Hindlimb muscle (tissue), 1 donor: Measurements from ENCODE around the gene ADGRE3. TPM values are rescaled to one million over a fixed set of nuclear protein-coding genes. Genes with fewer than 3 reads are reported as not detected.
"Not testable (repeated sequence)": the region's sequence is repeated elsewhere in the genome, so short reads cannot be mapped to it uniquely, and the experiment has no call there.

ENCODE experiments used
- DNase-seq: peaks from one replicate; pipeline ENCODE4 v3.0.0-alpha.2; 2013
- polyA plus RNA-seq: library from polyadenylated mRNA; unstranded; fragments of 120-200 nt; gene quantifications from one replicate; pipeline ENCODE4 v1.2.1, GENCODE V29; 2013; ENCODE audit not compliant: insufficient read length

Gene ADGRE3
- polyA plus RNA-seq, 1 donor, result not detected

DNA sequence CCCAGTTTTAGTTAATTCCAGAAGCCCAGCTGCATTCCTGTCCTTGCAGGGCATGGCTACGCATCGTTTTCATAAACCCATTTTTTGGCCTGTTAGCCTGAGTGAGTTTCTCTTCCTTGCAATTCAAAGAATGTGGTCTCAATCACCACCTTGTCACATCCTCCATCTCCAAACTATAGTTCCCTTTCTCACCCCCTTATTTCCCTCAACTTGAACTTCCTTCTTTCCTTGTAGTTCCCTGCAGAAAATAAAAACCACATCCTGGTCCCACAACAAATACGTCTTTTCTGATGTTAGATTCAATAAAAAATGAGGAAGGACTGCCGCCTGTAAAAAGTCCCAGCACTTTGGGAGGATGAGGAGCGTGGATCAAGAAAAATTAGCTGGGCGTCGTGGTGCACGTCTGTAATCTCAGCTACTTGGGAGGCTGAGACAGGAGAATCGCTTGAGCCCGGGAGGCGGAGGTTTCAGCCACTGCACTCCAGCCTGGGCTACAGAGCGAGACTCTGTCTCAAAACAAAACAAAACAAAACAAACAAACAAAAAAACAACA, 13.2 kb downstream of the ADGRE3 start:
- peak; percentile 1 for DNase-seq

DNA sequence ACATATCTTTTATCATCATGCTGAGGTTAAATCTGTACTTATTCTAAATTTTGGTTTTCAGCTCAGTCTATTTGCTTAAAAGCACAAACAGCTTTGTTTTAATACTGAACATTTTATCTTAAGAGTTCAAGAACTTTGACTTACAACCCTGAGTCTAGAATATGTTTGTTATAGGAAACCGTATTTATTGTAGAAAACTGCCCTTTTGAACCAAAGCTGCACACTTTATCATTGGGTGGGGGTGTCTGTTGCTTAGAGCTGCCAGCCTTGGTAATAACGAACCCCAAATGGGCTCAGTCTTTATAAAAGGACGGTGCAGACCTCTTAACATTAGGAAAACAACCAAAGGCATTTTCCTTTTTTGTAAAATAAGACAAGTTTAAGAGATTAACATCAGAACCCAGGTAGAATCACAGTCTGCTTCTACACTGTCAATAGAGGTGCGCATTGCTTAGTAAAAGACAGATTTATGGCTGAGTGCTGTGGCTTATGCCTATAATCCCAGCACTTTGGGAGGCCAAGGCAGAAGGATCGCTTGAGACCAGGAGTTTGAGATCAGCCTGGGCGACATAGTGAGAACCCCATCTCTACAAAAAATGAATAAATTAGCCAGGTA, 14.7 kb downstream of the ADGRE3 start:
- no peak for DNase-seq

DNA sequence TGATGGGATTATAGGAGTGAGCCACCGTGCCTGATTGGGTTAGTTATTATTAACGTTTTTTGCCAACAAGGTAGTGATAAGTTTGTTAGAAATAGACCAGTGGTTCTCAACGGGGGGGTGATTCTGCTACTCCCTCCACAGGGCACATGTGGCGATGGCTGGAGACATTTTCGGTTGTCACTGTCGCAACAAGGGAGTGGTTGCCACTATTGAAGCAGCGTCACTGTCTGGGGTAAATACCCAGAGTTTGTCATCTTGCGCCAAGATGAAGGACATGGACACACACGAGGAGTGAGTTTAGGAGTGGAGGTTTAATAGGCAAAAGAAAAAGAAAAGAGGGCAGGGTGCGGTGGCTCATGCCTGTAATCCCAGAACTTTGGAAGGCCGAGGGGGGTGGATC, 18.9 kb downstream of the ADGRE3 start:
- no peak for DNase-seq

DNA sequence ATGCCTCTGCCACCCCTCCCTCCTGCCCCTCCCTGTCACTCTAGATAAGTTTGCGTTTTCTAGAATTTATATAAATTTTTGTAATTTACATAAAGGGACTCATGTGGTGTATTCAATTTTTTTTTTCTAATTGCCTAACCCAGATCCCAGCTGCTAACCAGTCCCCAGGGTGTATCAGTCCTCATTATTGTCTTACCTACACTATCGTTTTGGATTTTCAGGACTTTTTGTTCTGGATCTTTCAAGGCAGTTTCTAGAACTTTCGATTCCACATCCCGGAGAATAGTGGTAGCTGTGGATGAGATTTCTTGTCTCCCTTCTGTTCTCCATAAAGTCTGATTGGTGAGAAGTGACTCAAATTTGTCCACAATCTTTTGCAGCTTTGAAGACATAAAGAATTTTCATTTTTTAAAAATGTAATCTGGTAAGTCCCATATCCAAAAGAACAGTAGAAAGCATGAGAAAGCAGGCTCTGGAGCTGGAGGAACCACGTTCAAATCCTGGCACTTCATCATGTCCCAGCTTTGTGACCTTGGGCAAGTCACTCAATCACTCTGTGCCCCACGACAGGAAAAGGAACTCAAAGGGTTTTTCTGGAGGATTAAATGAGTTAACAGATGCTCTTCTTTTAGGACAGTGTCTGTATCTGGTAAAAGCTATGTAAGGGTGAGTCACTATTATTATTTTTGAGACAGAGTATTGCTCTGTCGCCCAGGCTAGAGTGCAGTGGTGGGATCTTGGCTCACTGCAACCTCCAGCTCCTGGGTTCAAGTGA, 19.7 kb downstream of the ADGRE3 start:
- no peak for DNase-seq

DNA sequence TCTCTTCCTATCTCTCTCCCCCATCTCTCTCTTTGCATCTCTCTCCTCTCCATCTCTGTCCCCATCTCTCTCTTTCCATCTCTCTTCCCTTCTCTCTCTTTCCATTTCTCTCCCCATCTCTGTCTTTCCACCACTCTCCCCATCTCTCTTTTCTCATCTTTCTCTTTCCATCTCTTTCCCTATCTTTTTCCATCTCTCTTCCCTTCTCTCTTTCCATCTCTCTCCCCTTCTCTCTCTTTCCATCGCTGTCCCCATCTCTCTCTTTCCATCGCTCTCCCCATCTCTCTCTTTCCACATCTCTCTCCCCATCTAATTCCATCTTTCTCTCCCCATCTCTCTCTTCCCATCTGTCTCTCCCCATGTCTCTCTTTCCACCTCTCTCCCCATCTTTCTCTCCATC, 24.5 kb downstream of the ADGRE3 start:
- no peak for DNase-seq

DNA sequence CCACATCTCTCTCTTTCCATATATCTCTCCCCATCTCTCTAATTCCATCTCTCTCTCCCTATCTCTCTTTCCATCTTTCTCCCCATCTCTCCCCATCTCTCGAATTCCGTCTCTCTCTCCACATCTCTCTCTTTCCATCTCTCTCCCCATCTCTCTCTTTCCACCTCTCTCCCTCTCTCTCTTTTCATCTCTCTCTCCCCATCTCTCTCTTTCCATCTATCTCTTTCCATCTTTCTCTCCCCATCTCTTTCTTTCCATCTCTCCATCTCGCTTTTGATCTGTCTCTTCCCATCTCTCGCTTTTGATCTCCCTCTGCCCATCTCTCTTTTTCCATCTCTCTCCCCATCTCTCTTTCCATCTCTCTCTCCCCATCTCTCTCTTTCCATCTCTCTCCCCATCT, 25.6 kb downstream of the ADGRE3 start:
- no peak for DNase-seq

GRCh38 chr19:14648506-14648905, 26.1 kb downstream of the ADGRE3 start:
- DNase-seq, result no peak

DNA sequence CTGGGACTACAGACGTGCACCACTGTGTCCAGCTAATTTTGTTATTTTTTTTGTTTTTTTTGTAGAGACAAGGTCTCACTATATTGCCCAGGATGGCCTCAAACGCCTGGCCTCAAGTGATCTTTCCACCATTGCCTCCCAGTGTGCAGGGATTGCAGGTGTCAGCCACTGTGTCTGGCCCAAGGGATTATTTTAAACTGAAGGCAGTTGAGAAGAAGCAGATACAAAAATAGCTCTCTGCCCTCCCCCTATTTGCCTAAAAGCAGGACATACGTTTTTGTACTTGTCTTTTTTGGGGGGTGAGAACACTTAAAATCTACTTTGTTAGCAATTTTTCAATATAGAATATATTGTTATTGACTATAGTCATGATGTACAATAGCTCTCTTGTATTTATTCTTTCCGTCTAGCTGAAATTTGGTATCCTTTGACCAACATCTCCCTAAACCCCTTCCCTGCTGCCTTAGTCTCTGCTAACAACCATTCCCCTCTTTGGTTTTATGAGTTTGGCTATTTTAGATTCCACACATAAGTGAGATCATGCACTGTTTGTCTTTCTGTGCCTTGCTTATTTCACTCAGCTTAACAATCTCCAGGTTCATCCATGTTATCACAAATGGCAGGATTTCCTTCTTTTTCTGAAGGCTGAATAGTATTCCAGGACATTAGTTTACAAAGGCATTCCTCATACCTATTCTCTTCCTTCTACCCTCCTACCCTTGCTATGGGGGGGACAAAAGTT, 34.9 kb downstream of the ADGRE3 start:
- DNase-seq, result no peak

- no peak for DNase-seq
Observed at GRCh38 chr19:14632286-14632685, 42.4 kb downstream of the ADGRE3 start.

- DNase-seq, result no peak
Observed at GRCh38 chr19:14629557-14629956, 45.1 kb downstream of the ADGRE3 start.

- not testable (repeated sequence) for DNase-seq
Observed at GRCh38 chr19:14624491-14624890, 50.2 kb downstream of the ADGRE3 start.

GRCh38 chr19:14619404-14619803, 55.2 kb downstream of the ADGRE3 start:
- no peak for DNase-seq

GRCh38 chr19:14616407-14616806, 58.2 kb downstream of the ADGRE3 start:
- DNase-seq, result no peak

GRCh38 chr19:14615623-14616022, 59.0 kb downstream of the ADGRE3 start:
- DNase-seq, result no peak

GRCh38 chr19:14614099-14614412, 60.6 kb downstream of the ADGRE3 start:
- peak; percentile 5 for DNase-seq

DNA sequence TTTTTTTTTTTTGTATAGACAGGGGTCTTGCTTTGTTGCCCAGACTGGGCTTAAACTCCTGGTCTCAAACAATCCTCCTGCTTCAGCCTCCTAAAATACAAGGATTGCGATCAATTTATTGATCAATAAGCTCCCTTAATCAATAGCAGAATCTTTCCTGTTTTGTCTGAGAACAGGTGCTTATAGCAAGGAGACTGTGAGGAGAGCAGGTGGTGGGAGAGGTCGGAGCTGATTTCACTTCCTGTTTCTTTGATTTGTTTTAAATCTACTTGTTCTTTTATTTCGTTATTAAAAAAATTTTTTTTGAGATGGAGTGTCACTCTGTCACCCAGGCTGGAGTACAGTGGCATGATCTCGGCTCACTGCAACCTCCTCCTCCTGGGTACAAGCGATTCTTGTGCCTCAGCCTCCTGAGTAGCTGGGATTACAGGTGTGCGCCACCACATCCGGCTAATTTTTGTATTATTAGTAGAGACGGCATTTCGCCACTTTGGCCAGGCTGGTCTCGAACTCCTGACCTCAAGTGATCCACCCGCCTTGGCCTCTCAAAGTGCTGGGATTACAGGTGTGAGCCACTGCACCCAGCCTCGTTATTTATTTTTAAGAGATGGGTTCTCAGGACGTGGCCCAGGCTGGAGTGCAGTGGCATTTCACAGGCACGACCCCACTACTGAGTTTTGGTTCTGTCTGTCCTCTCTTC, 61.1 kb downstream of the ADGRE3 start:
- DNase-seq, result not testable (repeated sequence)

DNA sequence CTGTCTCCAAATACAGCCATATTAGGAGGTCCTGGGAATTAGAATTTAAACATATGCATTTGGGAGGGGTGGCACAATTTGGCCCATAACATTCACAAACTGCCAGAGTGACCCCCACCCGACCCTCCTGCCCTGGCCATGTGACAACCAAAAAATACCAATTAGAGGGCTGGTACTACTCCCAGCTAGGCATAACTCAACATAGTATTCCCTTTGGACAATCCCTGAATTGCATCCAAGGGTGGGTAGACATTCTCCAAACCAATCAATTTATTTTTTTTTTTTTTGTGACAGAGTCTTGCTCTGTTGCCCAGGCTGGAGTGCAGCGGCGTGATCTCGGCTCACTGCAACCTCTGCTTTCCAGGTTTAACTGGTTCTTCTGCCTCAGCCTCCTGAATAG, 62.0 kb downstream of the ADGRE3 start:
- DNase-seq, result no peak

DNA sequence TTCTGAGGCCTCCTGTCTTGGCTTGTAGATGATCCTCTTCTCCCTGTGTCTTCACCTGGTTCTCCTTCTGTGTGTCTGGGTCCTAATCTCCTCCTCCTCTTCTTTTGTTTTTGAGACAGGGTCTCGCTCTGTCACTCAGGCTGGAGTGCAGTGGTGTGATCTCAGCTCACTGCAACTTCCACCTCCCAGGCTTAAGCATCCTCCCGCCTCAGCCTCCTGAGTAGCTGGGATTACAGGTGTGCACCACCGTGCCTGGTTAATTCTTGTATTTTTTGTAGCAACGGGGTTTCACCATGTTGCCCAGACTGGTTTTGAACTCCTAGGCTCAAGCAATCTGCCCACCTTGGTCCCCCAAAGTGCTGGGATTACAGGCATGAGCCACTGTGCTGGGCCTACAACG, 62.4 kb downstream of the ADGRE3 start:
- not testable (repeated sequence) for DNase-seq

DNA sequence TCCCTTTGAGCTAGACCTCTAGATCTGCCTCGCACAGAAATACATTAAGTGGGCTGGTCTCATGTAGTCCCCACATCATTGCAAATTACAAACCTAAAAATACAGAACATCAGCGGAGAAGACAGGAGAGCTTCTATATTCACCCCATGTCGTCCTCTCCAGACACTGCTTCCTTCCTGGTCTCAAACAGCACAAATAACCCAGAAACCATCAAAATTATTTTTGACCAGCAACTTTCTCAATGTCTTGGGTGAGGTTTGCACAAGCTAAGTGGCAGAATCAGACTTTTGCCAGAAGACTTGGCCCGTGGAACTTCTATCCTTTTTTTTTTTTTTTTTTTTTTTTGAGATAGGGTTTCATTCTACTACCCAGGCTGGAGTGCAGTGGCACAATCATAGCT, 63.6 kb downstream of the ADGRE3 start:
- DNase-seq, result no peak

GRCh38 chr19:14606627-14607026, 68.0 kb downstream of the ADGRE3 start:
- no peak for DNase-seq

DNA sequence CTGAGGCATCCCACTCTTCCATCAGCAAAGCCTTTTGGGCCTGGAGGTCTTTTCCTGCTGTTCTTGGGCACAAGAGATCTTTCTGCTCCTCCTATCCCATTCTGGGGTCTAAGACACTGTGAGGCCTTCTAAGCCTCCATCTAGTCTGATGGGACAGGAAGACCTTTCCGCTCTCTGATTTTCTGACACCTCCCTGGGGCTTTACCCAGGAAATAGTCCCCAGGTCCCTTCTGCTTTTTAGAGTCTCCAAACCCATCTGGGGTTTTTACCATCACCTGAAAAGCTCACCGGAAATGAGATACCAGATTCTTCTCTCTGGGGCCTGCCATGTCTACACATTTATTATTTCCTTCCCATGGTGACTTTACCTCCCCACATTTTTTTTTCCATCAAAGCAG, 70.7 kb downstream of the ADGRE3 start:
- no peak for DNase-seq

- DNase-seq, result no peak
Observed at GRCh38 chr19:14599548-14600147, 75.0 kb downstream of the ADGRE3 start.
